Measurements from ENCODE around the gene KAT6B.

KAT6B gene

DNA sequence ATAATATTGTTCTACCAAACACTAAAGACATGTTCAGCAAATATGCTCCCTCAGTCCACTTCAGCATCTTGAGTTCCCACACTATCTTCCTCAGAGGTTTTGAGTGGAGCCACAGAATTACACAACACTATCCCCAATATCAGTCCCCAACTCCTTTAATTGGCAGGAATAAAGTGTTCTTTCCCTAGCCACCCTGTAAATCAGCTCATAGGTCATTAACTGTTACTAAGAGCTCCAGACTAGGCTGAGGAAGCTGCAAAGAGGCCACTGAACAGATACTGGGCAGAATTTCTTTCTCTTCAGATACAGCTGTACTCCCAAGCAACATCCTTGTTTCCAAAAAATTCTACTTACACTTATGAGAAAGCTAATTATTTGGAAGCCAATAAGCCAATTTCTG lies 11.6 kb upstream of the KAT6B start:
- DNase-seq (ENCODE audit: low spot score) = no peak
- TF ChIP-seq, protein P1, sequence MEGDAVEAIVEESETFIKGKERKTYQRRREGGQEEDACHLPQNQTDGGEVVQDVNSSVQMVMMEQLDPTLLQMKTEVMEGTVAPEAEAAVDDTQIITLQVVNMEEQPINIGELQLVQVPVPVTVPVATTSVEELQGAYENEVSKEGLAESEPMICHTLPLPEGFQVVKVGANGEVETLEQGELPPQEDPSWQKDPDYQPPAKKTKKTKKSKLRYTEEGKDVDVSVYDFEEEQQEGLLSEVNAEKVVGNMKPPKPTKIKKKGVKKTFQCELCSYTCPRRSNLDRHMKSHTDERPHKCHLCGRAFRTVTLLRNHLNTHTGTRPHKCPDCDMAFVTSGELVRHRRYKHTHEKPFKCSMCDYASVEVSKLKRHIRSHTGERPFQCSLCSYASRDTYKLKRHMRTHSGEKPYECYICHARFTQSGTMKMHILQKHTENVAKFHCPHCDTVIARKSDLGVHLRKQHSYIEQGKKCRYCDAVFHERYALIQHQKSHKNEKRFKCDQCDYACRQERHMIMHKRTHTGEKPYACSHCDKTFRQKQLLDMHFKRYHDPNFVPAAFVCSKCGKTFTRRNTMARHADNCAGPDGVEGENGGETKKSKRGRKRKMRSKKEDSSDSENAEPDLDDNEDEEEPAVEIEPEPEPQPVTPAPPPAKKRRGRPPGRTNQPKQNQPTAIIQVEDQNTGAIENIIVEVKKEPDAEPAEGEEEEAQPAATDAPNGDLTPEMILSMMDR (IDR thresholded peaks at IDR 0.05; ENCODE audit: extremely low read depth, missing control alignments) = no peak

DNA sequence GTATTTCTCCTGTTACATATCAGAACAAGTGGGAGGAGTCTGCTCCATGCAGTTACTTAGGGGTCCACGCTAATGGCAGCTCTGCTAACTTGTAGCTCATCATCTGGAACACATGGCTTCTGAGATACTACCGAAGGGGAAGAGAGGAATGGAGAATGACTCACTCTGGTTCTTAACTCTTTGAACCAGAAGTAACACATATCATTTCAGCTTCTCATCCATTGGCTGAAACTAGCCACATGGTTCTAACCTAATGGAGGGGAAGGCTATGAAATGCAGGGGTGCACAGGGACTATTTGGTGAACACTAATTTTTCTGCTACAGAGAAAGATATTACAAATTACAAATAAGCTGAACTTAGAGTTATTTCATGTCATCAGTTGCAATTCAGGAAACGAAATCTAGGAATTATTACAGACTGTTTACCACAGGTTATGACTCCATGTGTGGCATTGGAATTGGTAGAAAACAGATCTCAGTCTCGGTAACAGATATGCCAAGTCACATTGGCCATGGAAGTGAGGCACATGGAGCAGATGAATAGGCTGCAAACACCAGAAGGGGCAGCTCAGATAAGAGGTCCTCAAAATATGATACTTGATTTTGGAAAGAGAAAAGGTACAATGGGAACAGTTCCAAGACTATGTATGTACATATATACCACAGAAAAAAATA lies 9.4 kb upstream of the KAT6B start:
- no peak for DNase-seq (ENCODE audit: low spot score)
- TF ChIP-seq, protein P1 (IDR thresholded peaks at IDR 0.05; ENCODE audit: extremely low read depth, missing control alignments) = no peak

DNA sequence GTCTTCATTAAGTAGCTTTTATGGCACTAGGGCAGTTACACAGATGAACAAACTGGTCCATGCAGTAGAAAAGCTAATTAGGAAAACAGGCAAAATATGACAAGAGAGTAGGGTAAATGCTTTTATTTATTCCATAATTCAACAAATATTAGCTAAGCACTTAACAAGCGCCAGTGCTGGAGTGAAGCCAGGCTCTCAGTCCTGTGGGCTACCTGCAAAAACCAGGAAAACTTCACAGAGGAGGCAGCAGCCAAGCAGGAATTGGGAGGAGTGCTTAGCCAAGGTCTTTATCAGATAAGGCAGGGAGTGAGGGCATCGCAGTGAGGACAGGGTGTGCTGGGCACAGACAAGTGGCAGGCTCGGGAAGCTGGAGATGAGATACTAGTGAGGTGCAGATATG lies 4.9 kb upstream of the KAT6B start:
- DNase-seq (ENCODE audit: low spot score) = no peak
- TF ChIP-seq, protein P1 (IDR thresholded peaks at IDR 0.05; ENCODE audit: extremely low read depth, missing control alignments) = no peak

DNA sequence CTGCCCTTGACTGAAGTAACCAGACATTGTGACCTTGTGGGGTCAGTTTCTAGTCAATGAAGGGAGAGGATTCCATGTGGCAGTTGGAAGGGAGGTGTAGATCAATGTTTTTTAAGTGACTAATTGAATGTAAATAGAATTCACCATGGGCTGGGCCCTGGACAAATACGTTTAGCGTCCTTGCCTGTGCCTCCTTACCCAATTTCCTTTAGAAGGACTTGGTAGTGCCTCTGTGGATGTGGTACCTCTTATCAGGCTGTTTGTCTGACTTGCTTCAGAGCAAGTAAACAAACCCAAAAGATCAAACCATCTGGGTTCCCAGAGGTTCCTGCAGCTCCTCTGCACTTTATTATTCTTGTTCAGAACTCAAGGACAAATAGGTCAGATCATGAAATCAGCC lies 4.3 kb upstream of the KAT6B start:
- no peak for DNase-seq (ENCODE audit: low spot score)
- TF ChIP-seq, protein P1 (IDR thresholded peaks at IDR 0.05; ENCODE audit: extremely low read depth, missing control alignments) = no peak

DNA sequence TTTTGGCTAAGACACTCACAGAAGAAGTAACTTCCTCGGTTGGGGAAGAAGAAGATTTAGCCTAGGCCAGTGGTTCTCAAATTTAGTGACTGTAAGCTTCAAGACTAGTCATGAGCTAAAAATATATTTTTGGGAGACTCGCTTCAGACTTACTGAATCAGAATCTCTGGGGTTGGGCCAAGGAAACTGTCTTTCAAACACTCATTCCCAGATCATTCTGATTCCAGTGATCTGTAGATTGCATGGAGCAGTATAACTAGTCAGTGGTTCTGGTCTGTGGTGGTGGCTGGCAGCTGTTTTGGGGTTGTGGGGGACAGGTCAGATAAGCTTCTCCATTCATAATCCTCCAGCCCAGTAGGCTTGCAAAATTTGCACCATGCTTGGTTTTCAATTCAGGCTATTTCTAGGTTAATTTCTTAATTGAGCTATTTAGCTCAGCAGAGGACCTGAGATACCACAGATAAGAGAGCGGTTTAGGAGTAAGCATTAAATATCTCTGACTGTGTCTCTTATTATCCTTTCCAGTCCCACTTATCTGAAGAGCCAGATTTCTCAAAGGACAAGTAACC lies 3.8 kb upstream of the KAT6B start:
- DNase-seq (ENCODE audit: low spot score) = no peak
- TF ChIP-seq, protein P1 (IDR thresholded peaks at IDR 0.05; ENCODE audit: extremely low read depth, missing control alignments) = no peak

DNA sequence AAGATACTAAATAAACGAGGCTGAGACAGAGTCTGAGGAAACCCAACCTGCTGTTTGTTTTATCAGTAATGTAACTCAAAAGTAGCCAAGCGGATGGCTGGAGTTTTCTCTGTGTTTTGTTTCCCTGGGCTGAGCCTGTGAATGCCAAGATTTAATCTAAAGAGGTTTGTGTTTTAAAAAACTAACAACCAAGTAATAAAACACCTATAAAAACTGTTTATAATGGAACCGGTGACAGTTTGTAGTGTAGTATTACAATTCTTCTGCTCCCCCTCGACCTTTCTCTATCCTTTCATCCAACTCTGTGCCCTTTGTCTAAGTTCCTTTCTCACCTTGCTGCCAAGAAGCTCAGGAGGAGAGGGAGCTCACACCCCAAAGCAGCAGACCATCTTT lies 2.6 kb upstream of the KAT6B start:
- DNase-seq (ENCODE audit: low spot score) = no peak
- TF ChIP-seq, protein P1 (IDR thresholded peaks at IDR 0.05; ENCODE audit: extremely low read depth, missing control alignments) = no peak

DNA sequence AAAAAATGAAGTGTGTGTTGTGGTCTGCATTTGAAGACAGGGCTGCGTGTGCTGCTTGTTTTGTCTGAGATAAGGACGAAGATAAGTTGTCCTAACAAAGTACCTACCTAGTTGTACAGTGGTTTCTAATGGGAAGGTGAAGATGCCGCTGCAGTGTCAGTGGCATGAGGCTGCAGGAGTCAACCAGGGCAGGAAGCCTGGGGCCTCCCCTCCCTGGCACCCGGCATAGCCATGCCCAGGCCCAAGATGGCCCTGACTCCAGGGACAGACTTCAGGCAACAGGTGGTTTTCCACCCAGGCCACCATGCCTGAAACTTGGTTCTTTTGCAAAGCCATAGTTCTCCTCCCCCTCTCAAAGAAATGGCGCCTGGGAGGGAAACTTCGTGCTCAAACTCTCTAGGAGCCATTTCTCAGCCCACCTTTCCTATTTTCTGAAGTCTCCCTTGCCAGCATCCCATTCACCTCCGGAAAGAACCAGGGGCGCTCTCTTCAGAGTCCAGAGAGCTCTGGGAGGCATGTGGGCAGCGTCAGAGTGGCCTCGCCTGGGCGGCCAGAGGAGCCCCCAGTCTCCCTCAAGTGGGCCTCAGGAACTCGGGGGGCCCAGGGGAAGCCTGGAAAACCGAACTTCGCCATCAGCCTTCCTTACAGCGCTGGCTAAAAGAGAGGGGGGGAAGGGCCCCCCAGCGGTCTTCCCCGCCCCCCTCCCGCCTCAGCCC lies 2.1 kb upstream of the KAT6B start:
- TF ChIP-seq, protein P1 (IDR thresholded peaks at IDR 0.05; ENCODE audit: extremely low read depth, missing control alignments) = no peak
- no peak for DNase-seq (ENCODE audit: low spot score)

Data from GM20000 (cell line).